Measurements from ENCODE around the gene ZDHHC12. TPM values are rescaled to one million over a fixed set of nuclear protein-coding genes. Genes with fewer than 3 reads are reported as not detected.

ZDHHC12 gene
- total RNA-seq, 1 donor from 2014 or later: 25.6 TPM

DNA sequence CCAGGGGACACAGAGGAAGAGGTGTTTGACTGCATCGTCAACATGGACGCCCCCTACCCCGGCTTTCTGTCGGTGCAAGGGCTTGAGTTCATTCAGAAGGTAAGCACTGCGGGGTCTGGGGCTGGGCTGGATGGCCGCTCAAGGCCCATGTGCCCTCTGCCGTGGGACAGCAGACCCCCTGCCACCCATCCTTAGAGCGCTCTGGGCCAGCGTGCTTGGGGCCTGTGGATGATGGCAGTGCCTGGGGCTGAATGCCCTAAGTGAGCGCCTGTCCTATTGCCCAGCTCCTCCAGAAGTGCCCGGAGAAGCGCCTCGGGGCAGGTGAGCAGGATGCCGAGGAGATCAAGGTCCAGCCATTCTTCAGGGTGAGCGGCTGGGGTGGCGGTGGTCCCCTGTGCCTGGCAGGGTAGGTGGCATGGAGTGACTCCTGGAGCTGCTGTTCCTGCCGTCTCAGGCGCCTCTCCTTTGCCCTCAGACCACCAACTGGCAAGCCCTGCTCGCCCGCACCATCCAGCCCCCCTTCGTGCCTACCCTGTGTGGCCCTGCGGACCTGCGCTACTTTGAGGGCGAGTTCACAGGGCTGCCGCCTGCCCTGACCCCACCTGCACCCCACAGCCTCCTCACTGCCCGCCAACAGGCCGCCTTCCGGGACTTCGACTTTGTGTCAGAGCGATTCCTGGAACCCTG, 3.9 kb downstream of the ZDHHC12 start:
- H3K27me3 Mint-ChIP-seq: no peaks in the 10 kb centered on the region
- no peaks in the 10 kb centered on the region for H3K36me3 Mint-ChIP-seq
- TF ChIP-seq, protein P1, sequence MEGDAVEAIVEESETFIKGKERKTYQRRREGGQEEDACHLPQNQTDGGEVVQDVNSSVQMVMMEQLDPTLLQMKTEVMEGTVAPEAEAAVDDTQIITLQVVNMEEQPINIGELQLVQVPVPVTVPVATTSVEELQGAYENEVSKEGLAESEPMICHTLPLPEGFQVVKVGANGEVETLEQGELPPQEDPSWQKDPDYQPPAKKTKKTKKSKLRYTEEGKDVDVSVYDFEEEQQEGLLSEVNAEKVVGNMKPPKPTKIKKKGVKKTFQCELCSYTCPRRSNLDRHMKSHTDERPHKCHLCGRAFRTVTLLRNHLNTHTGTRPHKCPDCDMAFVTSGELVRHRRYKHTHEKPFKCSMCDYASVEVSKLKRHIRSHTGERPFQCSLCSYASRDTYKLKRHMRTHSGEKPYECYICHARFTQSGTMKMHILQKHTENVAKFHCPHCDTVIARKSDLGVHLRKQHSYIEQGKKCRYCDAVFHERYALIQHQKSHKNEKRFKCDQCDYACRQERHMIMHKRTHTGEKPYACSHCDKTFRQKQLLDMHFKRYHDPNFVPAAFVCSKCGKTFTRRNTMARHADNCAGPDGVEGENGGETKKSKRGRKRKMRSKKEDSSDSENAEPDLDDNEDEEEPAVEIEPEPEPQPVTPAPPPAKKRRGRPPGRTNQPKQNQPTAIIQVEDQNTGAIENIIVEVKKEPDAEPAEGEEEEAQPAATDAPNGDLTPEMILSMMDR (conservative IDR thresholded peaks at IDR 0.05): no peak
- DNase-seq (ENCODE audit: extremely low spot score, unreplicated experiment): no peak
- peaks cover 17% of the 10 kb centered on the region for H3K4me1 Mint-ChIP-seq (ENCODE audit: unreplicated experiment)
- no peak overlapping the region for H3K27ac Mint-ChIP-seq
- H3K9me3 Mint-ChIP-seq: no peaks in the 10 kb centered on the region
- no peak overlapping the region for H3K4me3 Mint-ChIP-seq

DNA sequence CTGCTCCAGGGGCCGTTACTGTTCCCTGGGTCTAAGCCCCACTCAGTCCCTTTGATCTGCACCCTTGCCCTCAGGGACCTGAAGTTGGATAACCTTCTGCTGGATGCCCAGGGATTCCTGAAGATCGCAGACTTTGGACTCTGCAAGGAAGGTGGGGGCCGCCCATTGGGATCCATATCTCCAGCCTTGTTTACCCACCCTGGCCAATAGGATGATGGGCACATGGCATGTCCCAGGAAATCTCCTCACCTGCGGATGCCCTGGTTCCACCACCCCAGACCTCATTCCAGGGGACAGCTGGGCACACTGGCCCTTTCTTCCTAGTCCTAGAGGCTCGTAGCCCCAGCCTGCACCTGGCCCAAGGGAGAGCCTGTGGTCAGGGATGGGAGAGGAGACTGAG, 5.5 kb downstream of the ZDHHC12 start:
- H3K27me3 Mint-ChIP-seq: no peaks in the 10 kb centered on the region
- no peak for DNase-seq (ENCODE audit: extremely low spot score, unreplicated experiment)
- H3K9me3 Mint-ChIP-seq: no peaks in the 10 kb centered on the region
- TF ChIP-seq, protein P1 (conservative IDR thresholded peaks at IDR 0.05): no peak
- no peak overlapping the region for H3K27ac Mint-ChIP-seq
- no peaks in the 10 kb centered on the region for H3K36me3 Mint-ChIP-seq
- H3K4me1 Mint-ChIP-seq (ENCODE audit: unreplicated experiment): peaks cover 10% of the 10 kb centered on the region
- no peak overlapping the region for H3K4me3 Mint-ChIP-seq

DNA sequence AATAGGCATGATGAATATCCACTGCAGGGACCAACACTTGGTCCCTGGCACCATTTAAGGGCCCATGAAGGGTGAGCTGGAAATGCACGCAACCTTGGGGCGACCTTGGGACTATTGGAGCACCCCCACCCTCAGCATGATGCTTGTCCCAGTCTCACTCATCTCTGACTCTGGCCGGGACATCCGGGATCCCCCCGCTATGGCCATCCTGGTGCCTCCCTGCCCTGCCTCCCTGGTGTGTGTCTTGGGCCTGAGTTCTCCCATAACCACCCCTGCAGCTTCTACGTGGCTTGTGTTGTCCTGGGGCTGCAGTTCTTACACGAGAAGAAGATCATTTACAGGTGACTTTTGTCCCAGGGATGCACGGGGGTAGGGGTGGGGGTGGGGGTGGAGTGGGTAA, 5.9 kb downstream of the ZDHHC12 start:
- Mint-ChIP-seq H3K4me1 (ENCODE audit: unreplicated experiment) (peaks cover 7% of the 10 kb centered on the region), H3K27me3 (no peaks in the 10 kb centered on the region), H3K27ac (no peak overlapping the region), H3K9me3 (no peaks in the 10 kb centered on the region), H3K4me3 (no peak overlapping the region), H3K36me3 (no peaks in the 10 kb centered on the region)
- TF ChIP-seq, protein P1 (conservative IDR thresholded peaks at IDR 0.05): no peak
- DNase-seq (ENCODE audit: extremely low spot score, unreplicated experiment): no peak

DNA sequence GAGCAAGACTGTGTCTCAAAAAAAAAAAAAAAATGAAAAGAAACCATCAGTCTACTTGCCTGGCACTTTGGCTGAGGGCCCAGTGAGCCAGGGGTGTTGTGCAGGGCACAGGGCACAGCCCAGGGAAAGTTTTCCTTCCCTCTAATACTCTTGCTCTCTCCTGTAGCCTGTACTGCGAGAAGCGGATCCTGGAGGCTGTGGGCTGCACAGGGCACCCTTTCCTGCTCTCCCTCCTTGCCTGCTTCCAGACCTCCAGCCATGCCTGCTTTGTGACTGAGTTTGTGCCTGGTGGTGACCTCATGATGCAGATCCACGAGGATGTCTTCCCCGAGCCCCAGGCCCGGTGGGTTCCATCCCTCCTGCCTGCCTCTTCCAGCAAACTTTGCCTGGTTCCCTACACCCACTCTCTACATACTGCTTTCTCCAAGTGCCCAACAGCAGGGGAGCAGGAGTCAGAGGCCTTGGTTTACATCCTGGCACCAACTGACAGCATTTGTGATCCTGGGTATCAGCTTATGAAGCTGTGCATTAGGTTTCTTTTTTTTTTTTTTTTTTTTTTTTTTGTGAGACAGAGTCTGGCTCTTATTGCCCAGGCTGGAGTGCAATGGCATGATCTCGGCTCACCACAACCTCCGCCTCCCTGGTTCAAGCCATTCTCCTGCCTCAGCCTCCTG, 7.2 kb downstream of the ZDHHC12 start:
- no peak overlapping the region for H3K4me3 Mint-ChIP-seq
- no peak for DNase-seq (ENCODE audit: extremely low spot score, unreplicated experiment)

DNA sequence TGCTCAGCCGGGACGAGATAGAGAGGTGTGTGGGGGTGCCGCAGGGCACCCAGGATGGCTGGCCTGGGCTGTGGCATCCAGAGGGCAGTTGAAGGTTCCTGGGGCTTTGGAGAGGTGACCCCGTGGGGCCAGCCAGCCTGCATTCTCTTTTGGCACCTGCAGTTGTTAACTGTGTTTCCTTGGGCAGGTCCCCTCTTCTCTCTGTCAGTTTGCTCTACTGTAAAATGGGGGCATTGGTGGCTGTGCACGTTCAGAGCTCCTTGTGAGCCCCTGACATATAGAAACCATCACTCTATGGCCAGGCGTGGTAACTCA, 8.5 kb downstream of the ZDHHC12 start:
- no peak for DNase-seq (ENCODE audit: extremely low spot score, unreplicated experiment)
- H3K9me3 Mint-ChIP-seq: no peaks in the 10 kb centered on the region
- no peaks in the 10 kb centered on the region for H3K27me3 Mint-ChIP-seq
- no peak overlapping the region for H3K27ac Mint-ChIP-seq
- H3K4me1 Mint-ChIP-seq (ENCODE audit: unreplicated experiment): no peaks in the 10 kb centered on the region
- H3K4me3 Mint-ChIP-seq: no peak overlapping the region
- TF ChIP-seq, protein P1 (conservative IDR thresholded peaks at IDR 0.05): no peak
- no peaks in the 10 kb centered on the region for H3K36me3 Mint-ChIP-seq

More for the DNA sequence above, 7.2 kb downstream of the ZDHHC12 start:
- TF ChIP-seq, protein P1 (conservative IDR thresholded peaks at IDR 0.05): no peak
- Mint-ChIP-seq H3K4me1 (ENCODE audit: unreplicated experiment) (no peaks in the 10 kb centered on the region), H3K36me3 (no peaks in the 10 kb centered on the region), H3K27ac (no peak overlapping the region), H3K27me3 (no peaks in the 10 kb centered on the region), H3K9me3 (no peaks in the 10 kb centered on the region)
